SK-MEL-5 (cell line): ENCODE data around the gene SEC14L1. TPM values are rescaled to one million over a fixed set of nuclear protein-coding genes. Genes with fewer than 3 reads are reported as not detected.

Source experiments
- DNase-seq: peaks from one replicate; pipeline ENCODE4 v3.0.0-alpha.2; 2016; ENCODE audit warnings: low read depth, low spot score
- in situ Hi-C: cut with HindIII; loops from 2 replicates; pipeline ENCODE4 v1.10.0; 2016; ENCODE audit warnings: low sequenced_read_pairs, high pct_unique_total_duplicates, low pct_unique_long_range_greater_than_20kb
- total RNA-seq: library from RNA; depleted of rRNA; stranded (reverse); fragments of >200 nt; shearing (Covaris generic); gene quantifications from 2 replicates; pipeline ENCODE4 v1.2.3, GENCODE V29; 2014

Gene SEC14L1
- total RNA-seq, 1 experiment from 2014 or later = 85.3 TPM

DNA sequence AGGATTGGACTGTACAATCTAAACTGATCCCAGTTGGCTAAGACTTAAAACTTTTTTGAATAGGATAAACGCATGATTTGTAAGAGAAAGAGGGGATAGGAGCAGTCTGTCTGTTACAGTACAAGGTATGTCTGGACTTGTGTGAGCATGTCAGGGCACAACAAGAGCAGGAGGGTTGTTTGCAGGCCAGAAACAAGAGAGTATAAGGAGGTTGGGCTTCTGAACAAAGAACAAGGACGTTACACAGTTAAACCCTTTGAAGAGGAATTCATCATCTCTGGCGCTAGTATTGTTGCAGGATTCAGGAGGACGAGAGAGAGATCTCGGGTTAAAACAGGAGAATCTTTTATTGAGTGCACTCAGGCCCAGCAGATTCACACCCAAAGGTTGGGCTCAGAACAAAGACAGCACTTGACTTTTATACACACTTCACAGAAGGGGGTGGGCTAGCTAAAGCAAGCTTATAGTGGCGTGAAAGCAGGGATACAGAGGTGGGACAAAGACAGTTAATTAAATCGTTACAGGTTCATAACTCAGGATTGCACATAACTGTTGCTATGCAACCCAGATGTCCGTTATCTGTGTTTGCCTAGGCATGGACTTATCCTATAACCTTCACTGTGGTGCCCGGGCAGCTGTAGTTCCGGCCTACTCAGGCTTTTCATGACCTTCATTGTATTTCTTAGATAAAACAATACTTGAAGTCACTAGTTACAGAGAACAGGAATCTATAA lies 34.3 kb downstream of the SEC14L1 start:
- in situ Hi-C loops = no loop called here
- DNase-seq = no peak

- DNase-seq = no peak
- in situ Hi-C loops = no loop called here
These were observed 36.4 kb downstream of the SEC14L1 start for GRCh38 chr17:77177002-77177741.

DNA sequence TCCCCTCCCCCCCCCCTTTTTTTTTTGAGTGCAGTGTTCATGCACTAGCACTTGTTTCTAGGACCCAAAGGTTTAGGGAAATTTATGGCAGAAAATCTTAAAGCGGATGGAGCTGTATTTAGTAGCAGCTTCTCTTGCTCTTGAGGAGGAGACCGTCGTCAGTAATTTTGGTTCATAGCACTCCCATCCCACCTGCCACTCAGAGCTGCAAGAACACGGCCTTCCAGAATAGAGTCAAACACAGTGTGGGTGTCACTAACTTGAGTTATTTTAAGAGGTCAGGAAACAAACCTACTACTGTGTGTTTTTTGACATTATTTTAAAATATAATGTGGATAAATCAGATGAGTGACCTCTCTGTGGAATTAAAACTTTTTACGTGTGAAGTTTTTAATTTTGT lies 37.3 kb downstream of the SEC14L1 start:
- in situ Hi-C loops = no loop called here

GRCh38 chr17:77178563-77178962 lies 37.8 kb downstream of the SEC14L1 start:
- no peak for DNase-seq
- in situ Hi-C loops = no loop called here

More for the DNA sequence above, 37.3 kb downstream of the SEC14L1 start:
- DNase-seq = no peak

GRCh38 chr17:77180503-77181357 lies 40.0 kb downstream of the SEC14L1 start:
- in situ Hi-C loops = no loop called here
- no peak for DNase-seq

- in situ Hi-C loops = no loop called here
- no peak for DNase-seq
These were observed 41.7 kb downstream of the SEC14L1 start for GRCh38 chr17:77182205-77183172.

- no peak for DNase-seq
- in situ Hi-C loops = no loop called here
These were observed 43.7 kb downstream of the SEC14L1 start for GRCh38 chr17:77184474-77184873.

- in situ Hi-C loops = no loop called here
- no peak for DNase-seq
These were observed 44.4 kb downstream of the SEC14L1 start for GRCh38 chr17:77185137-77185536.

- in situ Hi-C loops = no loop called here
- DNase-seq = no peak
These were observed 45.4 kb downstream of the SEC14L1 start for GRCh38 chr17:77186141-77186604.

GRCh38 chr17:77188084-77189066 lies 47.6 kb downstream of the SEC14L1 start:
- DNase-seq = no peak
- in situ Hi-C loops = no loop called here

GRCh38 chr17:77189148-77189547 lies 48.4 kb downstream of the SEC14L1 start:
- no peak for DNase-seq
- in situ Hi-C loops = no loop called here

GRCh38 chr17:77190576-77190975 lies 49.8 kb downstream of the SEC14L1 start:
- no peak for DNase-seq
- in situ Hi-C loops = no loop called here

GRCh38 chr17:77191244-77191643 lies 50.5 kb downstream of the SEC14L1 start:
- DNase-seq = no peak
- in situ Hi-C loops = no loop called here

- in situ Hi-C loops = no loop called here
These were observed 52.9 kb downstream of the SEC14L1 start for GRCh38 chr17:77193653-77194052.

DNA sequence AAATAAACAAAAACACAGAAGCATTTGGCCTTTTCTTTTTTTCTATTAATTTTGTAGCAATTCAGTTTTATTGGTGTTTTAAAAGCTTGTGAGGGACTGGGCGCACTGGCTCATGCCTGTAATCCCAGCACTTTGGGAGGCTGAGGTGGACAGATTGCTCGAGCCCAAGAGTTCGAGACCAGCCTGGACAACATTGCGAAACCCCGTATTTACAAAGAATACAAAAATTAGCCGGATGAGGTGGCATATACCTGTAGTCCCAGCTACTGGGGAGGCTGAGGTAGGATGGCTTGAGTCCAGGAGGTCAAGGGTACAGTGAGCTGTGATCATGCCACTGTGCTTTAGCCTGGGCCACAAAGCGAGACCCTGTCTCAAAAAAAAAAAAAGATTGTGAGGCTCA lies 53.4 kb downstream of the SEC14L1 start:
- no peak for DNase-seq
- in situ Hi-C loops = no loop called here

More at GRCh38 chr17:77193653-77194052, 52.9 kb downstream of the SEC14L1 start:
- DNase-seq = no peak

DNA sequence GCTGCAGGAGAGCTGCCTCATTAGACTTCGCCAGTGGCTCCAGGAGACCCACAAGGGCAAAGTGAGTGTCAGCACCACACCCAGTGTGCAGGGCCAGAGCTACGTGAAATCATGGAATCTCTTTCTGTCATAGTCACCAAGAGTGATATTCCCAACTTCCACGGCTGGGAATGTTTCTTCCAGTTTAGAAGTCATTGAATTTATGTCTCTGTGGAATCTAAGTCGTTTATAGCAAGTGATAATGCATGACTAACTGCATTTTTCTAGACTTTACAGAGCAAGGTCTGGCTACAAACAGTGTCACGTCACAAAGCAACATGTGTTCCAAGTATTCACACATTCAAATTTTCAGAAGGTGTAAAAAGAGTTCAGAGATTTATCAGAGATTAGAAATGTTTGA lies 55.5 kb downstream of the SEC14L1 start:
- no peak for DNase-seq
- in situ Hi-C loops = no loop called here
